SK-N-SH (cell line): Measurements from ENCODE around the gene TRPM2. TPM values are rescaled to one million over a fixed set of nuclear protein-coding genes. Genes with fewer than 3 reads are reported as not detected.

ENCODE experiments used
- CTCF ChIA-PET: fragments of 300-600, 350-600 bp; formaldehyde crosslinking; extraction: SDS; loops from one replicate; lab custom pipeline; 2021; lab: Yijun Ruan, JAX
- POLR2A ChIA-PET: fragments of 350-600 bp; sonication (Branson Sonifier 250); formaldehyde crosslinking; extraction: SDS; loops from one replicate; lab custom pipeline; 2020; ENCODE audit warnings: antibody characterized with exemption, inconsistent platforms; lab: Yijun Ruan, JAX
- DNase-seq: peaks from one replicate; pipeline ENCODE4 v3.0.0; 2012
- H2AFZ ChIP-seq: fragments of 200-600 bp; sonication (generic); 2 replicates; pipeline ENCODE4 v1.8.1; 2016; ENCODE audit warnings: antibody characterized with exemption, mild to moderate bottlenecking, low read depth
- H3F3A ChIP-seq: fragments of 200-600 bp; sonication (generic); replicated peaks from 2 replicates; pipeline ENCODE3; 2016; ENCODE audit warnings: antibody characterized with exemption, mild to moderate bottlenecking; ENCODE audit not compliant: insufficient read depth
- H3K27ac ChIP-seq, 2 experiments: fragments of 200-500 bp in 1 of 2; fragments of 200-600 bp in 1 of 2; sonication (Bioruptor generic) in 1 of 2; sonication (generic), shearing (Covaris generic) in 1 of 2; 2 replicates each; pipeline versions ENCODE4 v1.5.1 to v1.6.1; 2014 to 2016; ENCODE audit warnings: low read depth in 2 of 2, inconsistent platforms in 1 of 2, low read length in 1 of 2, mild to moderate bottlenecking in 1 of 2, mixed read lengths in 1 of 2
- H3K27me3 ChIP-seq: fragments of 200-600 bp; sonication (generic), shearing (Covaris generic); 2 replicates; pipeline ENCODE4 v1.6.1; 2016; ENCODE audit warnings: mixed run types; ENCODE audit not compliant: insufficient read depth
- H3K36me3 ChIP-seq, 2 experiments: fragments of 200-500 bp in 1 of 2; fragments of 200-600 bp in 1 of 2; sonication (Bioruptor generic) in 1 of 2; sonication (generic) in 1 of 2; replicated peaks in 1 of 2; 2 replicates each; pipeline versions ENCODE3 to v1.5.1; 2014 to 2016; ENCODE audit warnings: low read length in 1 of 2, mild to moderate bottlenecking in 1 of 2; ENCODE audit not compliant: insufficient read depth in 2 of 2, control insufficient read depth in 1 of 2
- H3K4me1 ChIP-seq, 2 experiments: fragments of 200-500 bp in 1 of 2; fragments of 200-600 bp in 1 of 2; sonication (Bioruptor generic) in 1 of 2; sonication (generic), shearing (Covaris generic) in 1 of 2; 2 replicates each; pipeline versions ENCODE4 v1.5.1 to v1.6.1; 2014 to 2016; ENCODE audit warnings: low read depth in 1 of 2, low read length in 1 of 2, mixed run types in 1 of 2; ENCODE audit not compliant: insufficient read depth in 2 of 2, control insufficient read depth in 1 of 2
- H3K4me2 ChIP-seq: fragments of 200-600 bp; sonication (generic), shearing (Covaris generic); 2 replicates; pipeline ENCODE4 v1.6.1; 2017; ENCODE audit warnings: mixed run types
- H3K4me3 ChIP-seq, 2 experiments: fragments of 200-500 bp in 1 of 2; fragments of 200-600 bp in 1 of 2; sonication (Bioruptor generic) in 1 of 2; sonication (generic), shearing (Covaris generic) in 1 of 2; 2 replicates each; pipeline versions ENCODE4 v1.5.1 to v1.8.1; 2014 to 2016; ENCODE audit warnings: low read depth in 2 of 2, inconsistent platforms in 1 of 2, low read length in 1 of 2, mild to moderate bottlenecking in 1 of 2, mixed read lengths in 1 of 2, moderate library complexity in 1 of 2
- H3K79me2 ChIP-seq: fragments of 200-600 bp; sonication (generic); 2 replicates; pipeline ENCODE4 v1.8.1; 2017; ENCODE audit warnings: mild to moderate bottlenecking; ENCODE audit not compliant: insufficient read depth
- H3K9ac ChIP-seq: fragments of 200-600 bp; sonication (generic); 2 replicates; pipeline ENCODE4 v1.6.1; 2017; ENCODE audit warnings: mixed run types
- H3K9me2 ChIP-seq: fragments of 200-600 bp; sonication (generic); 2 replicates; pipeline ENCODE4 v1.6.1; 2017; ENCODE audit warnings: mixed run types
- H3K9me3 ChIP-seq: fragments of 200-600 bp; sonication (generic); 2 replicates; pipeline ENCODE4 v1.6.1; 2017; ENCODE audit warnings: mixed run types, mild to moderate bottlenecking, moderate library complexity
- H4K20me1 ChIP-seq: fragments of 200-600 bp; sonication (generic); 2 replicates; pipeline ENCODE4 v1.6.1; 2017; ENCODE audit warnings: mild to moderate bottlenecking, mixed run types; ENCODE audit not compliant: insufficient read depth
- CHD2 ChIP-seq: fragments of 150-350 bp; IDR thresholded peaks from 2 replicates; pipeline ENCODE4 v1.6.1; 2018; ENCODE audit warnings: low read length; ENCODE audit not compliant: partially characterized antibody
- ELF1 ChIP-seq: IDR thresholded peaks from 2 replicates; pipeline ENCODE4 v1.4.0; 2012
- FOXM1 ChIP-seq: IDR thresholded peaks from 2 replicates; pipeline ENCODE4 v1.4.0; 2012; ENCODE audit warnings: low read depth, mild to moderate bottlenecking
- GABPA ChIP-seq: IDR thresholded peaks from 2 replicates; pipeline ENCODE4 v1.4.0; 2012; ENCODE audit warnings: low read depth, mild to moderate bottlenecking
- GATA2 ChIP-seq: sonication (generic); formaldehyde crosslinking; IDR thresholded peaks from 2 replicates; pipeline ENCODE4 v1.5.0; 2020; ENCODE audit warnings: mild to moderate bottlenecking, missing genetic modification reagents
- NRF1 ChIP-seq: IDR thresholded peaks from 2 replicates; pipeline ENCODE4 v1.6.1; 2012; ENCODE audit warnings: low read depth, mild to moderate bottlenecking, low read length
- RAD21 ChIP-seq: IDR thresholded peaks from 2 replicates; pipeline ENCODE4 v1.6.1; 2012; ENCODE audit warnings: mild to moderate bottlenecking, low read length
- RXRA ChIP-seq: IDR thresholded peaks from 2 replicates; pipeline ENCODE4 v1.4.0; 2012; ENCODE audit warnings: low read depth, mild to moderate bottlenecking, borderline replicate concordance
- SMC3 ChIP-seq: IDR thresholded peaks from 2 replicates; pipeline ENCODE4 v1.6.1; 2012; ENCODE audit warnings: low read depth, low read length, improper control_type of control experiment
- TAF1 ChIP-seq: IDR thresholded peaks from 2 replicates; pipeline ENCODE4 v1.6.1; 2012; ENCODE audit warnings: low read depth, mild to moderate bottlenecking, low read length, moderate library complexity, borderline replicate concordance
- YY1 ChIP-seq: IDR thresholded peaks from 2 replicates; pipeline ENCODE4 v1.4.0; 2012; ENCODE audit warnings: low read depth, mild to moderate bottlenecking
- WGBS: methylation state at CpG from one replicate; pipeline ENCODE4 v1.1.6; 2017; ENCODE audit warnings: low lambda C conversion rate; 5-methylcytosine and 5-hydroxymethylcytosine counted together
- polyA plus RNA-seq, 3 experiments: library from polyadenylated mRNA; depleted of rRNA; stranded (reverse); fragments of >200 nt; gene quantifications; 2 replicates each; pipeline ENCODE4 v1.2.3, GENCODE V29; 2012
- TF ChIP-seq, protein P1 (sequence below): IDR thresholded peaks from 2 replicates; pipeline ENCODE4 v1.4.0; 2012; ENCODE audit warnings: low read depth
- TF ChIP-seq, protein P2 (sequence below): fragments of 200-600 bp; sonication (generic); IDR thresholded peaks from 2 replicates; pipeline ENCODE4 v1.6.1; 2017; ENCODE audit warnings: antibody characterized with exemption, mild to moderate bottlenecking, moderate library complexity
- TF ChIP-seq, protein P3 (sequence below): IDR thresholded peaks from 2 replicates; pipeline ENCODE4; 2012
- TF ChIP-seq, protein P4 (sequence below): fragments of 150-350 bp; IDR thresholded peaks from 2 replicates; pipeline ENCODE4 v1.6.1; 2017; ENCODE audit warnings: antibody characterized with exemption, low read length, low read depth, borderline replicate concordance

TRPM2 gene
- polyA plus RNA-seq, 1 of the 3 experiments (the other 2 are of a cell fraction), result not detected

DNA sequence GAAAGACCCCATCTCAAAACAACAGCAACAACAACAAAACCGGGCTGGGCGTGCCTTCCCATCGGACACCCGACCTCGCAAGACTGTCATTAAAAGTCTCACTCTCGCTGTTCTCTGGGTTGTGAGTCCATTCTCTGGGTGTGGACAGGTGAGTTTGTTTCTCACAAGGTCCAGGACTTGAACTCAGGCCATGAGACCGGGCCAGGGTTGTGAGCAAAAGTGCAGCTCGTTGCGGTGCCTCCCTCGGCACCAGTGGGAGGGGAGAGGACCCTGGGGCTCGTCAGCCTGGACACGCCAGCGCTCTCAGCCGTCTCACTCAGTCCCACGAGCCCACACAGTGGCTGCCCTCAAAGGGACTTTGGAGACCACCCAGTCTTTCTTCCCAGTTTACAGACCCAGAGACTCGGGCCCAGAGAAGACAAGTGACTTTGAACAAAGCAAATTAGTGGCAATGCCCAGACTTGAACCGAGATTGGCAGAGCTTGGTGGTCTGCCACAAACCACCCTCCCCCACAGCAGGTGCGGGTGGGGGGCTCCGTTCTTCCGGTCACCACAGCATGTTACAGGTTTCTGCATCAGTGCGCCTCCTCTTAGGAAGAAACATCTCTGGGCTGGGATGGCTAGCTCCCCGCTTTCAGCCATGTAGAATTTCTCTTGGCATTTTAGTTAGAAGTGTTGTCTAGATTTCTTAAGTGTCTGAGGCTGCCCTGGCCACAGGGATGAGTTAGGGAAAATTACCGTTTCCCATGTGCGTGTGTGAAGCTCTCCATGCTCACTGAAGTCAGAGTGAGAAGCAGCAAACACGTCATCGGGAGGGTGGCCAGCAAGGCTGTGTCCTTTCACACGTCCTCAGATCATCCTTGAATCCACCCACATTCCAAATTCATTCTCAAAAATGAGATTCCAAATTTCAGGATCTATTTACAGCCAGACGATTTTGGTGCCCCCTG is 130.1 kb downstream of the TRPM2 start:
- Histone ChIP-seq H3K4me1 (no peaks in the 10 kb centered on the region), H3K27ac (no peak overlapping the region), H2AFZ (no peak overlapping the region)
- DNase-seq, result no peak
- CTCF ChIA-PET, result interaction anchor here (0.6 to 1.5 kb wide), 6 partner anchors 9 to 178 kb away, joined by 3 to 4 read pairs (median 3); no protein-coding TSS in a partner anchor
- TF ChIP-seq, protein P1, sequence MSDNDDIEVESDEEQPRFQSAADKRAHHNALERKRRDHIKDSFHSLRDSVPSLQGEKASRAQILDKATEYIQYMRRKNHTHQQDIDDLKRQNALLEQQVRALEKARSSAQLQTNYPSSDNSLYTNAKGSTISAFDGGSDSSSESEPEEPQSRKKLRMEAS, result no peak
- TF ChIP-seq YY1 (no peak), ELF1 (no peak), SMC3 (no peak), RAD21 (no peak), GABPA (no peak), NRF1 (no peak), FOXM1 (no peak), RXRA (no peak), TAF1 (no peak), CHD2 (no peak), GATA2 (CRISPR knock-in tag) (no peak)
- TF ChIP-seq, protein P2, sequence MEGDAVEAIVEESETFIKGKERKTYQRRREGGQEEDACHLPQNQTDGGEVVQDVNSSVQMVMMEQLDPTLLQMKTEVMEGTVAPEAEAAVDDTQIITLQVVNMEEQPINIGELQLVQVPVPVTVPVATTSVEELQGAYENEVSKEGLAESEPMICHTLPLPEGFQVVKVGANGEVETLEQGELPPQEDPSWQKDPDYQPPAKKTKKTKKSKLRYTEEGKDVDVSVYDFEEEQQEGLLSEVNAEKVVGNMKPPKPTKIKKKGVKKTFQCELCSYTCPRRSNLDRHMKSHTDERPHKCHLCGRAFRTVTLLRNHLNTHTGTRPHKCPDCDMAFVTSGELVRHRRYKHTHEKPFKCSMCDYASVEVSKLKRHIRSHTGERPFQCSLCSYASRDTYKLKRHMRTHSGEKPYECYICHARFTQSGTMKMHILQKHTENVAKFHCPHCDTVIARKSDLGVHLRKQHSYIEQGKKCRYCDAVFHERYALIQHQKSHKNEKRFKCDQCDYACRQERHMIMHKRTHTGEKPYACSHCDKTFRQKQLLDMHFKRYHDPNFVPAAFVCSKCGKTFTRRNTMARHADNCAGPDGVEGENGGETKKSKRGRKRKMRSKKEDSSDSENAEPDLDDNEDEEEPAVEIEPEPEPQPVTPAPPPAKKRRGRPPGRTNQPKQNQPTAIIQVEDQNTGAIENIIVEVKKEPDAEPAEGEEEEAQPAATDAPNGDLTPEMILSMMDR, result no peak
- TF ChIP-seq, protein P3, sequence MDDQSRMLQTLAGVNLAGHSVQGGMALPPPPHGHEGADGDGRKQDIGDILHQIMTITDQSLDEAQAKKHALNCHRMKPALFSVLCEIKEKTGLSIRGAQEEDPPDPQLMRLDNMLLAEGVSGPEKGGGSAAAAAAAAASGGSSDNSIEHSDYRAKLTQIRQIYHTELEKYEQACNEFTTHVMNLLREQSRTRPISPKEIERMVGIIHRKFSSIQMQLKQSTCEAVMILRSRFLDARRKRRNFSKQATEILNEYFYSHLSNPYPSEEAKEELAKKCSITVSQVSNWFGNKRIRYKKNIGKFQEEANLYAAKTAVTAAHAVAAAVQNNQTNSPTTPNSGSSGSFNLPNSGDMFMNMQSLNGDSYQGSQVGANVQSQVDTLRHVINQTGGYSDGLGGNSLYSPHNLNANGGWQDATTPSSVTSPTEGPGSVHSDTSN, result no peak
- TF ChIP-seq, protein P4, sequence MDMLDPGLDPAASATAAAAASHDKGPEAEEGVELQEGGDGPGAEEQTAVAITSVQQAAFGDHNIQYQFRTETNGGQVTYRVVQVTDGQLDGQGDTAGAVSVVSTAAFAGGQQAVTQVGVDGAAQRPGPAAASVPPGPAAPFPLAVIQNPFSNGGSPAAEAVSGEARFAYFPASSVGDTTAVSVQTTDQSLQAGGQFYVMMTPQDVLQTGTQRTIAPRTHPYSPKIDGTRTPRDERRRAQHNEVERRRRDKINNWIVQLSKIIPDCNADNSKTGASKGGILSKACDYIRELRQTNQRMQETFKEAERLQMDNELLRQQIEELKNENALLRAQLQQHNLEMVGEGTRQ, result no peak
- TF ChIP-seq, all 33 proteins: peak for 0
- H3K9me3 ChIP-seq, result no peaks in the 10 kb centered on the region
- H4K20me1 ChIP-seq, result no peaks in the 10 kb centered on the region
- H3K9me2 ChIP-seq, result no peaks in the 10 kb centered on the region
- no peak overlapping the region for H3K9ac ChIP-seq
- POLR2A ChIA-PET, result no interaction called here
- peaks cover 6% of the 10 kb centered on the region; the same call in 1 of the 2 replicates for H3K79me2 ChIP-seq
- no peak overlapping the region for H3K4me3 ChIP-seq
- H3F3A ChIP-seq, result no peaks in the 10 kb centered on the region
- no peaks in the 10 kb centered on the region for H3K36me3 ChIP-seq
- 66% methylated on average over 20 of the region's 28 CpGs for WGBS
- peaks cover 9% of the 10 kb centered on the region; the same call in 1 of the 2 replicates for H3K27me3 ChIP-seq
- no peak overlapping the region for H3K4me2 ChIP-seq
